Subcutaneous adipose tissue (tissue), 4 donors: Measurements from ENCODE around the gene PA2G4. TPM values are rescaled to one million over a fixed set of nuclear protein-coding genes. Genes with fewer than 3 reads are reported as not detected.

ENCODE experiments used
- total RNA-seq, 4 donors: library from RNA; depleted of rRNA; stranded (reverse); fragments of >200 nt; gene quantifications; one replicate each; pipeline ENCODE4 v1.1.0, GENCODE V29; 2016
- TF ChIP-seq, protein P1 (sequence below): fragments of 450-650 bp; IDR thresholded peaks from one replicate; pipeline ENCODE4 v1.5.1; 2016; ENCODE audit warnings: low read depth, mild to moderate bottlenecking, control low read depth, antibody characterized with exemption, moderate library complexity

The PA2G4 gene
- total RNA-seq, 4 donors from 2014 or later: 60.9 to 99.1 (median 87.1) TPM

DNA sequence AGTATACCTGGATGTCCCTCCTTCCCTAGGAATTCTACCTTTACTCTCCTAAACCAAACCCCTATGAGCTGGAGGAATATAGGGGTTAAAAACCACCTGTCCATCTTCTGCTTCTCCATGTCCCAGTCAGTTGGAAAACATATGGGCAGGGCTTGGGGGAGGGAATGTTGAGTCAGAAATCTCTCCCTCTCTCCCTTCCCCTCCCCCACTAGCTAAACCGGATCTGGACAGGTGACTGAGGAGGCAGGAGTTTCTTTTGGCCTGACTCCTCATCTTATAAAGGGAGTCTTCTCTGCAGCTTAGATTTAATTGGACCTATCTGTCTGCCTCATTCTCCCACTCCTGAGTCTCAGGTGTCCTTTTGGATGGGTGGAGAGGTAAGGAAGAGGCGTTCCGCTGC, 18.3 kb upstream of the PA2G4 start:
- TF ChIP-seq, protein P1, sequence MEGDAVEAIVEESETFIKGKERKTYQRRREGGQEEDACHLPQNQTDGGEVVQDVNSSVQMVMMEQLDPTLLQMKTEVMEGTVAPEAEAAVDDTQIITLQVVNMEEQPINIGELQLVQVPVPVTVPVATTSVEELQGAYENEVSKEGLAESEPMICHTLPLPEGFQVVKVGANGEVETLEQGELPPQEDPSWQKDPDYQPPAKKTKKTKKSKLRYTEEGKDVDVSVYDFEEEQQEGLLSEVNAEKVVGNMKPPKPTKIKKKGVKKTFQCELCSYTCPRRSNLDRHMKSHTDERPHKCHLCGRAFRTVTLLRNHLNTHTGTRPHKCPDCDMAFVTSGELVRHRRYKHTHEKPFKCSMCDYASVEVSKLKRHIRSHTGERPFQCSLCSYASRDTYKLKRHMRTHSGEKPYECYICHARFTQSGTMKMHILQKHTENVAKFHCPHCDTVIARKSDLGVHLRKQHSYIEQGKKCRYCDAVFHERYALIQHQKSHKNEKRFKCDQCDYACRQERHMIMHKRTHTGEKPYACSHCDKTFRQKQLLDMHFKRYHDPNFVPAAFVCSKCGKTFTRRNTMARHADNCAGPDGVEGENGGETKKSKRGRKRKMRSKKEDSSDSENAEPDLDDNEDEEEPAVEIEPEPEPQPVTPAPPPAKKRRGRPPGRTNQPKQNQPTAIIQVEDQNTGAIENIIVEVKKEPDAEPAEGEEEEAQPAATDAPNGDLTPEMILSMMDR: no peak

DNA sequence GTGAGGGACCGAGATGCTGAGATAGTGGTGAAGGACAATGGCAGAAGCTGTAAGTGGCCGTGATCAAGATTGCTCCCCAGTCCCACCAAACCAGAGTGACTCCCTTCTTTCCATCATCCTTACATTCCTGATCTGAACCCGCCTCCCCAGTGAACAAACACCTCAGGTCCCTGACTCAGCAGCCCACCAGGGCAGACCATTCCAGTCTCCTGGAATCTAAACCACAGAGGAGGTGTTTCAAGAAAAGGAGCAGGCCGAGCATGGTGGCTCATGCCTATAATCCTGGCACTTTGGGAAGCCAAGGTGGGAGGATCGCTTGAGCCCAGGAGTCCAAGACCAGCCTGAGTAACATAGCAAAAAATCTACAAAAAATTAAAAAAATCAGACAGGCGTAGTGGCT, 17.8 kb upstream of the PA2G4 start:
- TF ChIP-seq, protein P1: no peak

DNA sequence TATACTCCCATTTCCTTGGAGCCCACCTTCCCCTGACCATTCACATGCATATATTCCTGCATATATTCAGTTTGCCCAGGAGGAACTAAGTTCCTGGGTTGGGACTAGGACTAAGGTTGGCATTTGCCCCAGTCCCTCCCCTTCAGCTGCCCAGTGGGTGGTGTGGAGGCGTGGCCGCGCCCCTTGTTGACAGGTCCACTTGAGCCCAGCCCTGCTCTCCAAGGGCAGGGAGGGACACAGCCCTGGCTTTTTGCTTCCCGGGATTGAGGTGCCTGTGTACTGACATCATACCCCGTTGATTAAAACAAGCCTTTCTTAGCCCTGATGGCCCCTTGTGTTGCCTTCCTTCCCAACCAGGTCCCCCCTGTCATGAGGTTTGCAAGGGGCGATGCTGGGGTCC, 17.1 kb upstream of the PA2G4 start:
- TF ChIP-seq, protein P1: no peak

DNA sequence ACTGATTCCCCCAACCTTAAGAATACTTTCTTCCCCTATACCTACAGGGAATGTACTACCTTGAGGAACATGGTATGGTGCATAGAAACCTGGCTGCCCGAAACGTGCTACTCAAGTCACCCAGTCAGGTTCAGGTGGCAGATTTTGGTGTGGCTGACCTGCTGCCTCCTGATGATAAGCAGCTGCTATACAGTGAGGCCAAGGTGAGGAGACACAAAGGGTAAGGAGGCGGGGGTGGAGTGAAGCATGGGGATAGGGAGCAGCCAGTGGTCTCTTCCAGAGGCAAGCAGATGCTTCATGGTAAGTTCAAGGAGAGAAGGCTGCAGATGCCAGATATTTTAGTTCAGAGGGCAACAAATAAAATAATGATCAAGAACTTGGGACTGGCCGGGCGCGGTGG, 6.6 kb upstream of the PA2G4 start:
- TF ChIP-seq, protein P1: no peak

DNA sequence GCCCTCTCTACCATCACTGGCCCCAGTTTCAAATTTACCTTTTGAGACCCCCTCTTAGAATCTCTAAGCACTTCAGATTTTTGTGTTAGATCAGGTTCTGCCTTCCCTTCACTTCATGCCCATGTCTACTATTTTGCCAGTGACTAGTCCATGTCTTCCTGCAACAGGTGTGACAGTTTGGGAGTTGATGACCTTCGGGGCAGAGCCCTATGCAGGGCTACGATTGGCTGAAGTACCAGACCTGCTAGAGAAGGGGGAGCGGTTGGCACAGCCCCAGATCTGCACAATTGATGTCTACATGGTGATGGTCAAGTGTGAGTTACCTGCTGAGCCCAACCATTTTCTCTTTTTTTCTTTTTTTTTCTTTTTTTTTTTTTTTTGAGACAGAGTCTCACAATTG, 5.8 kb upstream of the PA2G4 start:
- TF ChIP-seq, protein P1: no peak

DNA sequence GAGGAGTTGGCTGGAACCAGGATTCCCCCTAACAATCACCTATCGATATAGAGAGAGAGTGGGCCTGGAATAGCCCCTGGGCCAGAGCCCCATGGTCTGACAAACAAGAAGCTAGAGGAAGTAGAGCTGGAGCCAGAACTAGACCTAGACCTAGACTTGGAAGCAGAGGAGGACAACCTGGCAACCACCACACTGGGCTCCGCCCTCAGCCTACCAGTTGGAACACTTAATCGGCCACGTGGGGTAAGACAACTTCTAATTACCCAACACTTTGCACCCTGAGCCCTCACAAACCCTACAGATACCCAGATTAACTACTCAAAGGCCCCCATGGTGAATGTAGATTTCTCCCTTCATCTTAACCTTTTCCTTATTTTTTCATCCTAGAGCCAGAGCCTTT, 4.6 kb upstream of the PA2G4 start:
- TF ChIP-seq, protein P1: no peak

DNA sequence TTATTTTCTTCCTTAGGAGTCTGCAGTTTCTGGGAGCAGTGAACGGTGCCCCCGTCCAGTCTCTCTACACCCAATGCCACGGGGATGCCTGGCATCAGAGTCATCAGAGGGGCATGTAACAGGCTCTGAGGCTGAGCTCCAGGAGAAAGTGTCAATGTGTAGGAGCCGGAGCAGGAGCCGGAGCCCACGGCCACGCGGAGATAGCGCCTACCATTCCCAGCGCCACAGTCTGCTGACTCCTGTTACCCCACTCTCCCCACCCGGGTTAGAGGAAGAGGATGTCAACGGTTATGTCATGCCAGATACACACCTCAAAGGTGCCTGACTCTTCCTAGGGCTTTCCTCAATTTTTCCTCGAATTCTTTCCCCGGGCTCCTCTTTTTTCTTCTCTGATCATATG, 3.3 kb upstream of the PA2G4 start:
- TF ChIP-seq, protein P1: no peak
